Inflammatory macrophage treated with lipopolysaccharide for 1 hour (primary cell): ENCODE data around the gene FLRT2.

ENCODE experiments used
- DNase-seq, 2 donors: peaks; one replicate each; pipeline ENCODE4 v3.0.0-alpha.2; 2020 to 2022

The FLRT2 gene

GRCh38 chr14:85566603-85567002 lies 36.7 kb downstream of the FLRT2 start:
- no peak for DNase-seq

GRCh38 chr14:85572011-85572410 lies 42.1 kb downstream of the FLRT2 start:
- DNase-seq = no peak

DNA sequence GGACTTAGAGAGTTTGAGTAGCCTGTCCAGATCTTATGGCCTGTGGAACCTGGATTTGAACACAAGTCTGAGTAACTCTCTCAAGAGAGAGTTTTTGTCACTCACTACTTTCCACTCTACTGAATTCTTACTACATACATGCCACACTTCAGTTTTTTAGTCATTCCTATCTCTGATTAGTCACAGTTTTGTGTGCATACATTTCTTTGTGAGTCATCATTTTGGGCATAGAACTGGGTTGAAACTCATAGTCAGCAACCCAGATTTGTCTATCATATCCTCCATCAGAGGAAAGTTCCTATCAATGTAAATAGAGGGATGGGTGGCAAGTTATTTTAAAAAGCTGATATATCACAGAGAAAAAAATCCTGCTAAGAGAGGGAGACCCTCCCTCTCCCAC lies 42.9 kb downstream of the FLRT2 start:
- DNase-seq = peak; percentile 36 to 73

DNA sequence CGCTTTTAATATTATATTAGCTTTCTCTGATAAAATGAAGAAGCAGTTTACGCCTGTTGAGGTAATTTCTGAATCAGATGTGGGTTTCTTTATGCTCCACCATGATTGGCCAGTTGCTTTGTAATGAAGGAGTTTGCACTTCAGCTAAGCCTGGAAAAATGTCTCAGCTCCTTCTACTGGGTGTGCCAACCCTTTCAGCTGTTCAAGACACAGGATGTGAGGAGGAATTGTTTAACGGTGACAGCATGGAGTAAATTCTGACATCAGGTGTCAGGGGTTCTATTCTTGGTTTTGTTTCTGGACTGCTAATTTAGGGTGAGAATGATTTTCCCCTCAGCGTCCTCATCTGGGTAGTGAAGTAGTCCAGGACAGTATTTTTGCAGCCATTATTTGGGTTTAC lies 43.5 kb downstream of the FLRT2 start:
- no peak for DNase-seq

- no peak for DNase-seq
These were observed 45.1 kb downstream of the FLRT2 start for GRCh38 chr14:85574853-85575616.

GRCh38 chr14:85575617-85575898 lies 45.6 kb downstream of the FLRT2 start:
- no peak for DNase-seq

DNA sequence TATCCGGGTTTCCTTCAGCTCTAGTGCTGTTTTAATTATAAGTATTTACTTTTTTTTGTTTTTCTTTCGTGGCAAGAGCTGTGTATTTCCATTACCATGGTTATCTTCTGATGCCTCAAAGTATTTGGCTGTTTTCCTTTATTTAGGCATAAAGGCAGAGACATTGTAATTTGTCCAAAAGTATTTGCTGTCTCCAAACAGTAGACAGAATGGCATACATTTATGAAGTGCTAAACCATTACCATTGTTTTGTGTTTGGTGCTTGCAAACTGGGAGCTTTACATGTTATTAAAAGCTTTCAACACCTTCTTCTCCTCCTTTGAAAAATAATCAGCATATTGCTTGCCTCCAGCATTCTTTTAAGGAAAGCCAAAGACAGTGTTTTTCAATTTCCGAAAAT lies 46.3 kb downstream of the FLRT2 start:
- no peak for DNase-seq

GRCh38 chr14:85576848-85577542 lies 47.1 kb downstream of the FLRT2 start:
- peak in 1 of 2 donors; percentile 59 for DNase-seq

DNA sequence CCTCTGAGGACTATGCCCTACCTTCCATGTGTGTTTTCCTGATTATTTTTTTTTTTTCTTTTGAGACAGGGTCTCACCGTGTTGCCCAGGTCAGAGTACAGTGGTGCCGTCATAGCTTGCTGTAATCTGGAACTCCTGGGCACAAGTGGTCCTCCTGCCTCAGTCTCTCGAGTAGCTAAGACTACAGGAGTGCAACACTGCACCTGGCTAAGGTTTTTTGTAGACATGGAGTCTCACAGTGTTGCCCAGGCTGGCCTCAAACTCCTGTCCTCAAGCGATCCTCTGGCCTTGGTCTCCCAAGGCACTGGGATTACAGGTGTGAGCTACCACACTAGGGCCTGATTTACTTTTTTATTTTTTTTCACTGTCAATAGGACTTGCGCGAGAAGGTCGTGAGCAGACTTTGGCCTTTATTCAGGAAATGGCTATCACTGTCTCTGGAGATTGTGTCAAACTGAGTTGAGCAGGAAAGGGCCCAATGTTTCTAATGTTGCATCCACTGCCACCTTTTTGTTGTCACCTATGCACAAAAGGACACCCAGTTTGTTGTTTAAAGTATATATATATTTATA lies 47.7 kb downstream of the FLRT2 start:
- no peak for DNase-seq

GRCh38 chr14:85578357-85578756 lies 48.4 kb downstream of the FLRT2 start:
- DNase-seq = no peak

DNA sequence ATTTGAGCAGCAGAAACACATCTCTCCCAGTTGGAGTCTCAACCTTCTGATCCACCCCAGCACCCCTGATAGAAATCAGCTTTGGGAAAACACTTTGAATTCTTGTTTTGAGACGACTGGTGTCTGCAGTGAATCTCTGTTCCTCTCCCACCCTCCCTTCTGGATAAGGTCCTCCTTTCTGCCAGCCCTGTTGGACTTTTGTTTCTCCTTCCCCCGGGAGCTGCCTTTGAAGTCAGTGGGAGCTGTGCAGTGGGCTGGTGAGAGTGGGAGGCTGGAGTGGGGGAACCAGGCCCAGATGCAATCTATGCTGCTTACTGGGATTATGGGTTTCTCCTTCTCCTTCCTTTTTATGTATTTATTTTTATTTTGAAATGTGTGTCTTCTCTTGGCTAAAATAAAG lies 49.0 kb downstream of the FLRT2 start:
- DNase-seq = peak in 1 of 2 donors; percentile 38

GRCh38 chr14:85579942-85580341 lies 50.0 kb downstream of the FLRT2 start:
- DNase-seq = no peak

DNA sequence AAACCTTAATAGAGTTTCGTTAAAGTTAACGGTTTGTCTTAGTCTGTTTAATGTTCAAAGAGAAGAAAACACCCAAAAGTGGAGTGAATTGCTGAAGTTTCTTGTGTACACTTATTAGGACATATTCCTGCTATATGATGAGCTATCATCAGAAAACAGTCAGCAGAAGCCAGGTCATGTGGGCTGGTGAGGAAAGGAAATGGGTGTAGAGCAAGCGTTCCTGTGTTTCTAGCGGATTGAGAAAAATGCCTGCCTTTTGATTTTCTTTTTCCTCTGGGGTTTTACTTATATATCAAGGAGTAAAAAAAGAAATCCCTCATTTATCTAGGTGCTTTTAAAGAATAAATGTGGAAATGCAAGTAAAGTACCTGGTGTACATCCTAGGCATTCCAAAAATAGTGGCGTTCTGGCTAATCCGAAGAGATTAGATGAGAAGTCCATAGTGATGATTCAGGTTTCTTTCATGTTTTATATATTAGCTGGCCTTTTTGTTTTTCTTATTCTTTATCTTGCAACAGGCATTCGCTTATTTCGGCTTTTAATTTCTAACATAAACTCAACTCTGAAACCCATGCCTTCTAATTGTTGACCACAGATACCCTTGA lies 50.7 kb downstream of the FLRT2 start:
- DNase-seq = peak in 1 of 2 donors; percentile 50

DNA sequence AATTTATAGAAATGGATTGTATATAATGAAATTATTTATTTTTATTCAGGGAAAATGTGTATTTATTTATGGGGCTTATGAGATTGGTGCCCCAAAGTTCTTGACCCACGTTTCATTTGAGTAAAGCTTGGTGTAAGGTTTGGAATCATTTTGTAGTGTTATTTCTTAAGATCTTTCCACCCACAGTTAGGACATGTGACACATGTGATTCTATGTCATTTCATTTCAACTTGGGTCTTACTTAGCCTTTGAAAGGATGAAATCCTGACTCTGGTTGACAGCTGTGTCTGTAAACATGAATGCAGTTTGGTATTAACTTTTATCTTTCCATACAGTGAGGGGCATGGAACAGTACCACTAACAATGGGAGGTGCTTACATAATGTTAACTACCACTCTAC lies 51.7 kb downstream of the FLRT2 start:
- peak; percentile 25 to 70 for DNase-seq

DNA sequence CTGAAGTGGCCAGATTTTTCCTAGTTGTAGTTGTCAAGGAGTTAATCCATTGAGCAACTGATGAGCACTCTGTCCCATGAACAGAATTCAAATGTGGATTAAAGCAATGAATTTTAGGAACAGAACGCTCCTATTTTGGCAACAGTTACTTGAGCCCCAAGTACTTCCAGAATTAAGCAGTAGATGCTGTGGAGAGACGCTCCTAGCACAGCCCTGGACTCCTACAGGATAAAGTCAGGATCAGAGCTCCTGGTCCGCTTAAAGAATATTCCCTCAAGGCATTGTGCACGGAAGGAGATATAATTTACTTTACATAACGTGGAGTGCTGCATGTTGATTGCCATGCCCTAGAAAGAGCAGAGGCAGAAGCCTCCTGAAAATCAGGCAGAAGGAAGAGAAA lies 53.4 kb downstream of the FLRT2 start:
- DNase-seq = no peak

GRCh38 chr14:85584481-85584880 lies 54.5 kb downstream of the FLRT2 start:
- DNase-seq = no peak

DNA sequence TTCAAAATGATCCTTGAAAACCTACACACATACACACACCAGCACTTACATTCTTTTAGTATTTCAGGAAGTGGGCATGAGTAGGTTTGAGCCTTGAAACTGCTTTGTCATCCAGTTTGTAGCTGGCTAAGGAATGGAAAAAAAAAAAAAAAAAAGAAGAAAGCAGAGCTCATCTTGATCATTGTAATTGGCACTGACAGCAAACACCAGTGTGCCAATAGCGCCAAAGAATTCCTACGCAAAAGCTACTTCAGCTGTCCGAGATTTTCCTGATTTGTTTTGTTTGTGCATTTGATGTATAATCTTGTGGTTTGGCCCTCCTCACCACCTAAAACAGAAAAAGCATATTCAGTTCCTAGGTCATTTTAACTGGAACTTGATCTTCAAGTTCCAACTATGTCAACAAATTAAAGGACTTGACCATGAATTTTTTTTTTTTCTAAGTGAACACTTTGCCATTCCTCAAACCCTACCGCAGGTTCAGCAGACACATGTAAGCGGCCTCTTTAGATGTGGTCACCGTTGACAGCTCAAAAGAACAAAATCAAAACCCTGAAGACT lies 57.3 kb downstream of the FLRT2 start:
- DNase-seq = peak; percentile 51 to 88

DNA sequence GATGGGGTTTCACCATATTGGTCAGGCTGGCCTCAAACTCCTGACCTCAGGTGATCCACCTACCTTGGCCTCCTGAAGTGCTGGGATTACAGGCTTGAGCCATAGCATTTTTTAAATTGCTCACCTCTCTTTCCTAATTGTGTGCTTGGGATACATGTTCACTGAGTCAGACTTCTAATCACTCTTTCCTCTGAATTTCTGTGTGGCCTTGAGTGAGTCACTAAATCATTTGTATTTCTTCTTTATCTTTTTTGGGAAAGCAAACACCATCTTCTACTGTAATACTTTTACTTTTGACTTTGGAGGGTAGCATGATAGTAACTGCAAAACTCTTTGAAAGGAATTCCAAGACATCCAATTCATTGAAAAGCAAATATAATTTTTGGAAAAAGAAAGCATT lies 60.8 kb downstream of the FLRT2 start:
- no peak for DNase-seq

GRCh38 chr14:85594217-85594616 lies 64.3 kb downstream of the FLRT2 start:
- no peak for DNase-seq

DNA sequence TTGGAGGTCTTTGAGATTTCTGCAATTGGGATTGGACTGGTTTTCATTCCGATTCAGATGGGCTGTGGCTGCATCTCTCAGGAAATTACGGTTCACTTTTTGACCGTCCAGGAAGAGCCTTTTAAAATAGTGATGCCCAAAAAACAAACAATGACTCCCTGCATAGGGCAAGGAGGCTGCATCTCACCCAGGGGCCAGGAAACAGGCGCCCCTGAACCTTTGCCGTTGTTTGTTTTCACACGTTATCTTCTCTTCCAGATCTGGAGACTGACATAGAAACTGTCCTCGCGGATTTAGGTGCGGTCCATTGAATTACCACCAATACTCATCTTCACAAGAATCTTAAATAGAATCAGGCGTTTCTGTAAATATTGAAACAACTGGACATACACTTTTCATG lies 66.0 kb downstream of the FLRT2 start:
- no peak for DNase-seq

GRCh38 chr14:85596562-85596961 lies 66.6 kb downstream of the FLRT2 start:
- DNase-seq = no peak

- DNase-seq = no peak
These were observed 67.8 kb downstream of the FLRT2 start for GRCh38 chr14:85597701-85598100.

DNA sequence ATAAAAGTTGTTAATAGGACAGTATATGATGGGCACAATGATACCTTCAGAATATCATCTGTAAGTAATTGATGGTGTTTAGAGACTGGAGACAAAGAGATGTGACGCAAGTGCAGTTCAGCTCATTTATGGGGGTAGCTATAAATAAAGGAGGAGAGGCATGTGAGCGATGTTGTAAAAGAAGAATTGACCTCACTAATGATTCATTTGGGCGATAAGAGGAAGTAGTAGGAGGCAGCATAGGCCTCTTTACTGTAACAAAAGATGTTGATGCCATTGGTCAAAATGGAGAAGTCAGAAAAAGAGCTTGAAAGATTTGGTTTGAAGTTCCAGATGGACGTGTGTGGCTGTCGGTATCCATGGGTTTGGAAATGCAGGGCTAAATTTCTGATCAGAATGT lies 70.0 kb downstream of the FLRT2 start:
- peak; percentile 90 to 98 for DNase-seq

DNA sequence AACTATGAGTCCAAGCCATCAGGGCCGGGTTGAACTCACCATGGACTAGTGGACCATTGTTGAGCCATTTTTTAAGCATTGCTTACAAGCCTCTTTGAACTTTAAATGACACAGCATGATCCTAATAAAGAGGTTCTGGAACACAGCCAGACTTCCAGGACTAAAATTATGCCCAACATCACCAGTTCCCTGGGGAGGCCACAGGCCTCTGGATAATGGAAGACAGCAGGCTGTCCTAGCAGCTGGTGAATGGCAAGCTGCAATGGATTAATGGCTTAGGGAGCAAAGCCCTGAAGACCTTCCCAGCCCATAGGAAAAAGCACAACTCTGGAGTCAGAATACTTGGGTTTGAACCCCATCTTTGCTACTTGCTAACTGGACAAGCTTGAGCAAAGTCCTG lies 71.3 kb downstream of the FLRT2 start:
- no peak for DNase-seq
